Loucy (cell line): ENCODE results near the gene CSTF3.

Source experiments
- EZH2phosphoT487 ChIP-seq: fragments of 200-600 bp; IDR thresholded peaks from 2 replicates; pipeline ENCODE4 v1.6.1; 2018; ENCODE audit warnings: antibody characterized with exemption, mild to moderate bottlenecking, moderate library complexity, borderline replicate concordance
- TF ChIP-seq, protein P1 (sequence below): fragments of 200-600 bp; sonication (generic); conservative IDR thresholded peaks from 2 replicates; pipeline ENCODE4 v1.5.1; 2014; ENCODE audit warnings: mild to moderate bottlenecking, antibody characterized with exemption, low read length

DNA sequence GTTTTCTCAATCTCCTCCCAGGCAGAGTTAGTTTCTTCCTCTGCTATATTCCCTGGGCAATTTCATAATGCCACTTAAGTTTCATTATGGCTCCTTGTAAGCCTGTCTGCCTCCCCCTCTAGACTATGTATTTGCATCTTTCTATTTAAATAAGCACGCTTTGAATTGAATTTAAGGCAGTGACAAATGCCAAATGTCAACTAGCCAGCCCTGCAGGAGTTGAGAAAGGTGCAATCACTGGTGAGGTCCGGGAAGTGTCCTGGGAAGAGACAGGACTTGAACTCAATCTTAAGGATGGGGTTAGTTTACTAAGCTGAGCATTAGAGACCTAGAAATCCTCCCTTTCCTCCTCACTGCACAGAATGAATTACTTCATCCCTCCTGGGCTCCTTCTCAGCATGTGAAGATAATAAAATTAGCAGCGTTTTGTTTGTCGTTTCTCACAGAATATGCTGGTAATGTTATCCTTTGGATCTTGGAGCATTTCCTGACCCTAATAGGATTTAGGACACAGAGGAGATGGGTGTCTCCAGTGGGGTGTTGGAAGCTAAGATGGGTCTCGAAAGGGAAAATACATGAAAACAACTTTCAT is 120.3 kb downstream of the CSTF3 start:
- TF ChIP-seq, protein P1, sequence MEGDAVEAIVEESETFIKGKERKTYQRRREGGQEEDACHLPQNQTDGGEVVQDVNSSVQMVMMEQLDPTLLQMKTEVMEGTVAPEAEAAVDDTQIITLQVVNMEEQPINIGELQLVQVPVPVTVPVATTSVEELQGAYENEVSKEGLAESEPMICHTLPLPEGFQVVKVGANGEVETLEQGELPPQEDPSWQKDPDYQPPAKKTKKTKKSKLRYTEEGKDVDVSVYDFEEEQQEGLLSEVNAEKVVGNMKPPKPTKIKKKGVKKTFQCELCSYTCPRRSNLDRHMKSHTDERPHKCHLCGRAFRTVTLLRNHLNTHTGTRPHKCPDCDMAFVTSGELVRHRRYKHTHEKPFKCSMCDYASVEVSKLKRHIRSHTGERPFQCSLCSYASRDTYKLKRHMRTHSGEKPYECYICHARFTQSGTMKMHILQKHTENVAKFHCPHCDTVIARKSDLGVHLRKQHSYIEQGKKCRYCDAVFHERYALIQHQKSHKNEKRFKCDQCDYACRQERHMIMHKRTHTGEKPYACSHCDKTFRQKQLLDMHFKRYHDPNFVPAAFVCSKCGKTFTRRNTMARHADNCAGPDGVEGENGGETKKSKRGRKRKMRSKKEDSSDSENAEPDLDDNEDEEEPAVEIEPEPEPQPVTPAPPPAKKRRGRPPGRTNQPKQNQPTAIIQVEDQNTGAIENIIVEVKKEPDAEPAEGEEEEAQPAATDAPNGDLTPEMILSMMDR = no peak
- TF ChIP-seq EZH2phosphoT487 = no peak
